IPS DF 6.9 (cell line): ENCODE results near the gene STXBP2.

Experiments
- DNase-seq: peaks from one replicate; pipeline ENCODE4 v3.0.0-alpha.2; 2013; ENCODE audit warnings: low read depth, low spot score
- H3K27ac ChIP-seq: one replicate; pipeline ENCODE4 v1.5.1; 2013; ENCODE audit warnings: low read length, control low read depth
- H3K27me3 ChIP-seq: 2 replicates; pipeline ENCODE4 v1.6.1; 2013; ENCODE audit warnings: mild to moderate bottlenecking, low read length; ENCODE audit not compliant: control insufficient read depth, insufficient read depth
- H3K36me3 ChIP-seq: 2 replicates; pipeline ENCODE4 v1.6.1; 2013; ENCODE audit warnings: low read length; ENCODE audit not compliant: control insufficient read depth, insufficient read depth
- H3K4me1 ChIP-seq: 2 replicates; pipeline ENCODE4 v1.6.1; 2013; ENCODE audit warnings: low read length; ENCODE audit not compliant: control insufficient read depth, insufficient read depth
- H3K4me3 ChIP-seq: 2 replicates; pipeline ENCODE4 v1.5.1; 2013; ENCODE audit warnings: mild to moderate bottlenecking, low read length
- H3K9me3 ChIP-seq: 2 replicates; pipeline ENCODE4 v1.6.1; 2013; ENCODE audit warnings: low read length, inconsistent platforms; ENCODE audit not compliant: control insufficient read depth, insufficient read depth
- WGBS: extraction: QIAGEN DNeasy Blood & Tissue Kit; methylation state at CpG from one replicate; pipeline ENCODE4 v1.1.7; 2013; ENCODE audit warnings: mixed read lengths, missing lambda C conversion rate; ENCODE audit not compliant: insufficient read length, insufficient coverage; 5-methylcytosine and 5-hydroxymethylcytosine counted together

Gene STXBP2

DNA sequence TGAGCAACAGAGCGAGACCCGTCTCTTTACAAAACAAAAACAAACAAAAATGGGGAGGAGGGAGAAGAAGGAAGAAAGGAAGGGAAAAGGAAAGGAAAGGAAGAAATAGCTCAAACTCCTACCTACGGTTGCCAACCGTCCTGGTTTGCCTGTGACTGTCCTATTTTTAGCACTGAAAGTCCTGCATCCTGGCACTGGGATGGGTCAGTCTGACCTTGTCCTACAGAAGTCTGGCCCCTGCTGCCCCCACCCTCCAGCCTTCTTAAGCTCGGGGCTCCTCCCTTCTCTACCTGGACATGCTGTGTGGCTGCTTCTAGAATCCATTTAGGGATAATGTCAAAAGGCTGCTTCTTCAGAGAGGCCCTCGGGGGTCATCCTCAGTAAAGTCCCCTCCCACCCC lies 1.2 kb upstream of the STXBP2 start:
- DNase-seq: no peak
- no CpG with 5 or more reads among the region's 6 CpGs for WGBS

DNA sequence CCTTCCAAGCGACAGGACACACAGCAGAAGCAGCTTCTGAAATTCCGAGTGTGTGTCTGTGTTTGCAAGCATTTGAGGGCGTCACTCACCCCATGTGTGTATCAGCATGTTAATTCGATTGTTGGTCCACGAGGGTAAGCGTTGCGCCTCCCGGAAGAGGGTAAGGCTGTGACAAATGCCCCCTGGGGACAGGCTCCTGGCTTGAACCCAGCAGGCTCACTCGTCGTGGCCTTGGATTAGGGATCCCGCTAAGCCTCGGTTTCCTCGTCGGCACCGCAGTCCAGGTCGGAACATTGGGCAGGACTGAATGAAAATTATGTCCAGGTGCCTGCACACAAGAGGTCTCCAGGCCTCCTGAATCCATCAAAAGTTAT lies 606 bp upstream of the STXBP2 start:
- no CpG with 5 or more reads among the region's 16 CpGs for WGBS

More for the DNA sequence above, 1.2 kb upstream of the STXBP2 start:
- H3K36me3 ChIP-seq: peaks cover 3% of the 10 kb centered on the region; the same call in 1 of the 2 replicates
- no peak overlapping the region for H3K4me3 ChIP-seq
- H3K9me3 ChIP-seq: no peaks in the 10 kb centered on the region
- no peaks in the 10 kb centered on the region; the same call in none of the 2 replicates for H3K27me3 ChIP-seq
- no peak overlapping the region for H3K27ac ChIP-seq
- H3K4me1 ChIP-seq: peaks cover 2% of the 10 kb centered on the region

GRCh38 chr19:7637374-7638256 lies 705 bp downstream of the STXBP2 start:
- Histone ChIP-seq H3K27ac (no peak overlapping the region), H3K36me3 (no peaks in the 10 kb centered on the region; the same call in 1 of the 2 replicates), H3K27me3 (no peaks in the 10 kb centered on the region; the same call in none of the 2 replicates), H3K4me1 (peaks cover 2% of the 10 kb centered on the region), H3K9me3 (no peaks in the 10 kb centered on the region), H3K4me3 (peak overlapping the region; percentile 62; the same call in 1 of the 2 replicates)
- DNase-seq: no peak
- WGBS: no CpG with 5 or more reads among the region's 30 CpGs

More for the DNA sequence above, 606 bp upstream of the STXBP2 start:
- no peak overlapping the region for H3K4me3 ChIP-seq
- peaks cover 2% of the 10 kb centered on the region for H3K4me1 ChIP-seq
- DNase-seq: no peak
- H3K9me3 ChIP-seq: no peaks in the 10 kb centered on the region
- no peak overlapping the region for H3K27ac ChIP-seq
- peaks cover 3% of the 10 kb centered on the region; the same call in 1 of the 2 replicates for H3K36me3 ChIP-seq
- no peaks in the 10 kb centered on the region; the same call in none of the 2 replicates for H3K27me3 ChIP-seq

- no CpG with 5 or more reads among the region's 12 CpGs for WGBS
- Histone ChIP-seq H3K4me3 (no peak overlapping the region), H3K4me1 (peaks cover 2% of the 10 kb centered on the region; the same call in 1 of the 2 replicates), H3K9me3 (no peaks in the 10 kb centered on the region), H3K27me3 (no peaks in the 10 kb centered on the region; the same call in 1 of the 2 replicates), H3K27ac (no peak overlapping the region), H3K36me3 (no peaks in the 10 kb centered on the region)
- no peak for DNase-seq
Observed at GRCh38 chr19:7638802-7639465, 2.0 kb downstream of the STXBP2 start.

GRCh38 chr19:7639863-7640348 lies 3.0 kb downstream of the STXBP2 start:
- no CpG with 5 or more reads among the region's 13 CpGs for WGBS

DNA sequence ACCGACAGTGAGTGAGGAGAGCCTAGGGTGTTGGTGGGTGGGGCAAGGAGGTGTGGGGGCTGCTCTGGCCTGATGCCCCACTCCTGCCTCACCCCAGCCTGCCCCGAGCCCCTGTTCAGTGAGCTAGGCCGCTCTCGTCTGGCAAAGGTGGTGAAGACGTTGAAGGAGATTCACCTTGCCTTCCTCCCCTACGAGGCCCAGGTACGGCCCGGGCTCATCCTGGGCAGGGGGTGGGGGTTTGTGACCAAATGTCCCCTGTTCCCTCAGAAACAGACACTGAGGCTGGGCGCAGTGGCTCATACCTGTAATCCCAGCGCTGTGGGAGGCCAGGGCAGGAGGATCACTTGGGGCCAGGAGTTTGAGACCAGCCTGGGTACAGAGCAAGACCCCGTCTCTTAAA lies 3.9 kb downstream of the STXBP2 start:
- no peak for DNase-seq
- Histone ChIP-seq H3K36me3 (no peaks in the 10 kb centered on the region), H3K27me3 (no peaks in the 10 kb centered on the region; the same call in 1 of the 2 replicates), H3K4me1 (peaks cover 2% of the 10 kb centered on the region; the same call in 1 of the 2 replicates), H3K9me3 (no peaks in the 10 kb centered on the region), H3K27ac (no peak overlapping the region), H3K4me3 (no peak overlapping the region)
- no CpG with 5 or more reads among the region's 11 CpGs for WGBS

More at GRCh38 chr19:7639863-7640348, 3.0 kb downstream of the STXBP2 start:
- H3K27me3 ChIP-seq: no peaks in the 10 kb centered on the region; the same call in 1 of the 2 replicates
- no peaks in the 10 kb centered on the region for H3K9me3 ChIP-seq
- no peaks in the 10 kb centered on the region for H3K36me3 ChIP-seq
- DNase-seq: no peak
- no peak overlapping the region for H3K27ac ChIP-seq
- H3K4me3 ChIP-seq: no peak overlapping the region
- peaks cover 2% of the 10 kb centered on the region; the same call in 1 of the 2 replicates for H3K4me1 ChIP-seq

- no CpG with 5 or more reads among the region's 43 CpGs for WGBS
- no peak overlapping the region for H3K27ac ChIP-seq
- no peak overlapping the region for H3K4me3 ChIP-seq
- DNase-seq: no peak
- no peaks in the 10 kb centered on the region for H3K9me3 ChIP-seq
- peaks cover 2% of the 10 kb centered on the region; the same call in 1 of the 2 replicates for H3K36me3 ChIP-seq
- H3K27me3 ChIP-seq: no peaks in the 10 kb centered on the region
- peaks cover 2% of the 10 kb centered on the region; the same call in 1 of the 2 replicates for H3K4me1 ChIP-seq
Observed at GRCh38 chr19:7641290-7642276, 4.7 kb downstream of the STXBP2 start.

GRCh38 chr19:7642295-7643030 lies 5.6 kb downstream of the STXBP2 start:
- no peak for DNase-seq
- no peaks in the 10 kb centered on the region for H3K9me3 ChIP-seq
- peaks cover 2% of the 10 kb centered on the region; the same call in 1 of the 2 replicates for H3K36me3 ChIP-seq
- H3K4me1 ChIP-seq: no peaks in the 10 kb centered on the region
- H3K27me3 ChIP-seq: no peaks in the 10 kb centered on the region
- H3K27ac ChIP-seq: no peak overlapping the region
- WGBS: no CpG with 5 or more reads among the region's 27 CpGs
- no peak overlapping the region for H3K4me3 ChIP-seq

DNA sequence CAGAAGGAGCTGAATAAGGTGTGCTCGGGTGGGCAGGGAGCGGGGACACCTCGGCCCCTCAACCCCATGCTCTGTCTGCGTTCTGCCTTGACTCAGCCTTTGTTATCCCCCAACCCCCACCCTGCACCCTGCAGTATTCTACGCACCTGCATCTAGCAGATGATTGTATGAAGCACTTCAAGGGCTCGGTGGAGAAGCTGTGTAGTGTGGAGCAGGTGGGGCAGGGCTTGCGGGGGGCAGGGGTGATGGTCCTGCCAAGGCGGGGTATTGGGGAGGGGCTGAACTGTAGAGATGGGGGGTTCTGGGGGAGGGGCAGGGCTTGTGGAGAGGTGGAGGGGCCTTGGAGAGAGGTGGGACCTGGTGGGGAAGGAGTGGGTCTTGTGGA lies 6.1 kb downstream of the STXBP2 start:
- Histone ChIP-seq H3K27me3 (no peaks in the 10 kb centered on the region), H3K4me3 (no peak overlapping the region), H3K27ac (no peak overlapping the region), H3K9me3 (no peaks in the 10 kb centered on the region), H3K36me3 (peaks cover 2% of the 10 kb centered on the region; the same call in 1 of the 2 replicates), H3K4me1 (no peaks in the 10 kb centered on the region)
- WGBS: no CpG with 5 or more reads among the region's 8 CpGs
- DNase-seq: no peak
